C4-2B (cell line): Measurements from ENCODE around the gene PIAS2.

Source experiments
- ZFX ChIP-seq: fragments of 450-650 bp; IDR thresholded peaks from 2 replicates; pipeline ENCODE4 v1.6.1; 2017
- TF ChIP-seq, protein P1 (sequence below): fragments of 450-650 bp; conservative IDR thresholded peaks from 2 replicates; pipeline ENCODE4 v1.5.1; 2017; ENCODE audit warnings: mild to moderate bottlenecking

DNA sequence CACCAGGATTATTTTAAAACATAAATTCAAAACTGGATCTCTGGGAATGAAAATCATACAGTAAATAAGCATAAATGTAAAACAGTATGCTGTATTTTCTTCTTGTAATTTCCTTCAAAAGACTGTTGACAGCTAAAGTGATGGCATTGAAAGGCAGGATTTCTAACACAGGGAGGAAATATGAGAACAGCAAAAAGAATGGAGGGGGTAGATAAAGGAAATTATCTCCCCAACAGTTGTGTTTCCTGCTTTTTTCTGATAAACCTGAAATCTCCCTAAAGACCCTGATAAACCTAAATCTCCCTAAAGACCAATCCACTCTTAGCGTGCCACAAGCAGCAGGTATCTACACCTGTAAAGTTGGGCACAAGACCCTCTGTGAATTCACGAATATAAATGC is 50.8 kb downstream of the PIAS2 start:
- TF ChIP-seq, protein P1, sequence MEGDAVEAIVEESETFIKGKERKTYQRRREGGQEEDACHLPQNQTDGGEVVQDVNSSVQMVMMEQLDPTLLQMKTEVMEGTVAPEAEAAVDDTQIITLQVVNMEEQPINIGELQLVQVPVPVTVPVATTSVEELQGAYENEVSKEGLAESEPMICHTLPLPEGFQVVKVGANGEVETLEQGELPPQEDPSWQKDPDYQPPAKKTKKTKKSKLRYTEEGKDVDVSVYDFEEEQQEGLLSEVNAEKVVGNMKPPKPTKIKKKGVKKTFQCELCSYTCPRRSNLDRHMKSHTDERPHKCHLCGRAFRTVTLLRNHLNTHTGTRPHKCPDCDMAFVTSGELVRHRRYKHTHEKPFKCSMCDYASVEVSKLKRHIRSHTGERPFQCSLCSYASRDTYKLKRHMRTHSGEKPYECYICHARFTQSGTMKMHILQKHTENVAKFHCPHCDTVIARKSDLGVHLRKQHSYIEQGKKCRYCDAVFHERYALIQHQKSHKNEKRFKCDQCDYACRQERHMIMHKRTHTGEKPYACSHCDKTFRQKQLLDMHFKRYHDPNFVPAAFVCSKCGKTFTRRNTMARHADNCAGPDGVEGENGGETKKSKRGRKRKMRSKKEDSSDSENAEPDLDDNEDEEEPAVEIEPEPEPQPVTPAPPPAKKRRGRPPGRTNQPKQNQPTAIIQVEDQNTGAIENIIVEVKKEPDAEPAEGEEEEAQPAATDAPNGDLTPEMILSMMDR, result no peak
- TF ChIP-seq ZFX, result no peak
